ENCODE data around the gene SYT2. TPM values are rescaled to one million over a fixed set of nuclear protein-coding genes. Genes with fewer than 3 reads are reported as not detected.

The SYT2 gene
- total RNA-seq, 1 experiment from 2014 or later: 0.09 TPM

DNA sequence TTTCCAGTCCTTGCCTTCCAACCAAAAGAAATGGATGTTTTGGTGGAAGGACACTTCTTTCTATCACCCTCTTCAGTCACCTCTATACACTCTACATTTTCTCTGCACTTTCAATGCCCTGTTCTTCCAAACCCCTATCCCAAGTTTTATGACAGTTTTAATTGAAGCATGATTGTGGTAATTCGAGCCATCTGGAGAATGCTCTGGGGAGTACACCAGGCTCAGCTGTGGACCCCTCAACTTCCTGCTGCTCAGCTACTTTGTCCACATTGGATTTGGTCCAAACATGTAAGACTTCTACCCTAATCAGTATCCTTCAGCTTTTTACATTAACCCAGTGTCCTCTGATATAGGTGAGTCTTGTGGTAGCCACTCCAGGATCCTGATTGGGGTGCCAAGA is 129.6 kb downstream of the SYT2 start:
- H3K4me3 Mint-ChIP-seq (ENCODE audit: unreplicated experiment): no peak overlapping the region
- Histone ChIP-seq H3K4me3 (ENCODE audit: low read depth, low read length) (no peak overlapping the region), H3K4me1 (no peaks in the 10 kb centered on the region), H3K9me3 (no peaks in the 10 kb centered on the region), H3K27me3 (replicated peaks; ENCODE audit: control insufficient read depth, insufficient read depth, low read length) (no peaks in the 10 kb centered on the region), H3K36me3 (ENCODE audit: control insufficient read depth, insufficient read depth, low read length) (no peaks in the 10 kb centered on the region)
- H3K36me3 Mint-ChIP-seq (ENCODE audit: insufficient read depth, unreplicated experiment): no peaks in the 10 kb centered on the region
- intact Hi-C loops (cut with micrococcal nuclease; ENCODE audit: unreplicated experiment): no loop called here
- H3K27me3 Mint-ChIP-seq (ENCODE audit: insufficient read depth, unreplicated experiment): no peaks in the 10 kb centered on the region
- no peak for DNase-seq
- H3K4me1 Mint-ChIP-seq (ENCODE audit: low read depth, unreplicated experiment): no peaks in the 10 kb centered on the region
- ChIA-PET CTCF (no interaction called here), POLR2A (no interaction called here)
- TF ChIP-seq, protein P1, sequence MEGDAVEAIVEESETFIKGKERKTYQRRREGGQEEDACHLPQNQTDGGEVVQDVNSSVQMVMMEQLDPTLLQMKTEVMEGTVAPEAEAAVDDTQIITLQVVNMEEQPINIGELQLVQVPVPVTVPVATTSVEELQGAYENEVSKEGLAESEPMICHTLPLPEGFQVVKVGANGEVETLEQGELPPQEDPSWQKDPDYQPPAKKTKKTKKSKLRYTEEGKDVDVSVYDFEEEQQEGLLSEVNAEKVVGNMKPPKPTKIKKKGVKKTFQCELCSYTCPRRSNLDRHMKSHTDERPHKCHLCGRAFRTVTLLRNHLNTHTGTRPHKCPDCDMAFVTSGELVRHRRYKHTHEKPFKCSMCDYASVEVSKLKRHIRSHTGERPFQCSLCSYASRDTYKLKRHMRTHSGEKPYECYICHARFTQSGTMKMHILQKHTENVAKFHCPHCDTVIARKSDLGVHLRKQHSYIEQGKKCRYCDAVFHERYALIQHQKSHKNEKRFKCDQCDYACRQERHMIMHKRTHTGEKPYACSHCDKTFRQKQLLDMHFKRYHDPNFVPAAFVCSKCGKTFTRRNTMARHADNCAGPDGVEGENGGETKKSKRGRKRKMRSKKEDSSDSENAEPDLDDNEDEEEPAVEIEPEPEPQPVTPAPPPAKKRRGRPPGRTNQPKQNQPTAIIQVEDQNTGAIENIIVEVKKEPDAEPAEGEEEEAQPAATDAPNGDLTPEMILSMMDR (IDR thresholded peaks at IDR 0.05; ENCODE audit: insufficient read depth in 1 of 2, low read depth in 1 of 2, low read length in 1 of 2, severe bottlenecking in 1 of 2, unreplicated experiment in 1 of 2): no peak
- no peak overlapping the region for H3K27ac Mint-ChIP-seq (ENCODE audit: unreplicated experiment)
- BruUV-seq (replicated peaks): no TSS peak
- H3K9me3 Mint-ChIP-seq (ENCODE audit: unreplicated experiment): no peaks in the 10 kb centered on the region

DNA sequence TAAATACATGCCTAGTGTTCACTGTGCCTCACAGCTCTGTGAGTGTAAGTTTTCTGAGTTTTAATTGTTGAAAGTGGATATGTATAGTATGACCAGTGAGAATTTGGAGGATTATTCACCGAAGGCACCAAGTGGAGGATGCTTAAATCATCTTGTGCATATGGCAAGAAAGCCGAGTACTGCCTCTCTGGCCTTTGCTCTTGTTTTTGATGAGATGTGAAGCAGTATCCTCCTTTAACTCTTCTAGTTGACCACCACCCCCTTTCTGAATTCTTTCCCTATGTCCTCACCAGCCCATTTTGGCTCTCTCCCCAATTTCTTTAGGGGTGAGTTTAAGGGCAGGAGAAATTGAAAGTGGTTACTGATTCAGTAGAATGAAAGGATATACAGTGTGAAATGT is 130.4 kb downstream of the SYT2 start:
- Histone ChIP-seq H3K4me3 (ENCODE audit: low read depth, low read length) (no peak overlapping the region), H3K27me3 (replicated peaks; ENCODE audit: control insufficient read depth, insufficient read depth, low read length) (no peaks in the 10 kb centered on the region), H3K4me1 (no peaks in the 10 kb centered on the region), H3K36me3 (ENCODE audit: control insufficient read depth, insufficient read depth, low read length) (no peaks in the 10 kb centered on the region), H3K9me3 (no peaks in the 10 kb centered on the region)
- intact Hi-C loops (cut with micrococcal nuclease; ENCODE audit: unreplicated experiment): no loop called here
- Mint-ChIP-seq H3K4me3 (ENCODE audit: unreplicated experiment) (no peak overlapping the region), H3K27ac (ENCODE audit: unreplicated experiment) (no peak overlapping the region), H3K4me1 (ENCODE audit: low read depth, unreplicated experiment) (no peaks in the 10 kb centered on the region), H3K27me3 (ENCODE audit: insufficient read depth, unreplicated experiment) (no peaks in the 10 kb centered on the region), H3K9me3 (ENCODE audit: unreplicated experiment) (no peaks in the 10 kb centered on the region), H3K36me3 (ENCODE audit: insufficient read depth, unreplicated experiment) (no peaks in the 10 kb centered on the region)
- TF ChIP-seq, protein P1 (IDR thresholded peaks at IDR 0.05; ENCODE audit: insufficient read depth in 1 of 2, low read depth in 1 of 2, low read length in 1 of 2, severe bottlenecking in 1 of 2, unreplicated experiment in 1 of 2): no peak
- no peak for DNase-seq
- ChIA-PET CTCF (no interaction called here), POLR2A (no interaction called here)
- no TSS peak for BruUV-seq (replicated peaks)

DNA sequence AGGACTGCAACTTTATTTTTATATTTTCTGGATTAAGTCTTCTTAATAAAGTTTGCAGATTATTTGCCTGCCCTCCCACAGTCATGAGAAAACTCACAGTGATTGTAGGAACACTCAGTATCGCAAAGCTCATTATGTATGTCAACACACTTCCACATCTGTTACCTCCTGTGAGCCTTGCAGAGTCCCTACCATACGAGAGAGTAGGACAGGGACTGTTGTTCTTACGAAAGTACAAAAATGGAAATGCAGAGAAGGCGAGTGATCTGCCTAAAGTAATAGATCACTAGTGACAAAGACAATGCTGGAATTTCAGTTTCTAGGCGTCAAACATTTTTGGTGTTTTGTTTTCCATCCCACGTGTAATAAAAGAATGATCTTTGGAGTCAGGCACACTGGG is 131.7 kb downstream of the SYT2 start:
- no peaks in the 10 kb centered on the region for H3K36me3 Mint-ChIP-seq (ENCODE audit: insufficient read depth, unreplicated experiment)
- no peaks in the 10 kb centered on the region for H3K4me1 Mint-ChIP-seq (ENCODE audit: low read depth, unreplicated experiment)
- ChIA-PET POLR2A (no interaction called here), CTCF (no interaction called here)
- no peak overlapping the region for H3K4me3 Mint-ChIP-seq (ENCODE audit: unreplicated experiment)
- Histone ChIP-seq H3K9me3 (no peaks in the 10 kb centered on the region), H3K36me3 (ENCODE audit: control insufficient read depth, insufficient read depth, low read length) (no peaks in the 10 kb centered on the region), H3K27me3 (replicated peaks; ENCODE audit: control insufficient read depth, insufficient read depth, low read length) (no peaks in the 10 kb centered on the region), H3K4me3 (ENCODE audit: low read depth, low read length) (no peak overlapping the region), H3K4me1 (no peaks in the 10 kb centered on the region)
- H3K27me3 Mint-ChIP-seq (ENCODE audit: insufficient read depth, unreplicated experiment): no peaks in the 10 kb centered on the region
- no TSS peak for BruUV-seq (replicated peaks)
- H3K9me3 Mint-ChIP-seq (ENCODE audit: unreplicated experiment): no peaks in the 10 kb centered on the region
- DNase-seq: no peak
- TF ChIP-seq, protein P1 (IDR thresholded peaks at IDR 0.05; ENCODE audit: insufficient read depth in 1 of 2, low read depth in 1 of 2, low read length in 1 of 2, severe bottlenecking in 1 of 2, unreplicated experiment in 1 of 2): no peak
- H3K27ac Mint-ChIP-seq (ENCODE audit: unreplicated experiment): no peak overlapping the region
- intact Hi-C loops (cut with micrococcal nuclease; ENCODE audit: unreplicated experiment): no loop called here
